HG03520 (cell line): ENCODE results near the gene RNF121.

Experiments used
- ATAC-seq: cut with Tn5 transposase; IDR thresholded peaks from one replicate; pipeline ENCODE4 v1.9.1; 2021; ENCODE audit warnings: mild to moderate bottlenecking, moderate library complexity; ENCODE audit not compliant: unreplicated experiment

The RNF121 gene

GRCh38 chr11:71934213-71934612 is 5.4 kb downstream of the RNF121 start:
- no peak for ATAC-seq

GRCh38 chr11:71935338-71935925 is 6.6 kb downstream of the RNF121 start:
- ATAC-seq = no peak

- ATAC-seq = no peak
Observed at GRCh38 chr11:71936825-71937224, 8.0 kb downstream of the RNF121 start.

- ATAC-seq = no peak
Observed at GRCh38 chr11:71937826-71938225, 9.0 kb downstream of the RNF121 start.

GRCh38 chr11:71940561-71941219 is 11.8 kb downstream of the RNF121 start:
- ATAC-seq = no peak

GRCh38 chr11:71946144-71946571 is 17.3 kb downstream of the RNF121 start:
- no peak for ATAC-seq

GRCh38 chr11:71947498-71947897 is 18.7 kb downstream of the RNF121 start:
- no peak for ATAC-seq

- no peak for ATAC-seq
Observed at GRCh38 chr11:71948314-71949027, 19.6 kb downstream of the RNF121 start.

GRCh38 chr11:71949034-71949433 is 20.2 kb downstream of the RNF121 start:
- ATAC-seq = no peak

GRCh38 chr11:71951741-71952310 is 23.0 kb downstream of the RNF121 start:
- no peak for ATAC-seq

GRCh38 chr11:71955898-71956456 is 27.1 kb downstream of the RNF121 start:
- no peak for ATAC-seq

- no peak for ATAC-seq
Observed at GRCh38 chr11:71962428-71963038, 33.7 kb downstream of the RNF121 start.

- no peak for ATAC-seq
Observed at GRCh38 chr11:71963468-71963867, 34.6 kb downstream of the RNF121 start.

- ATAC-seq = no peak
Observed at GRCh38 chr11:71964641-71965040, 35.8 kb downstream of the RNF121 start.

- no peak for ATAC-seq
Observed at GRCh38 chr11:71971680-71972079, 42.8 kb downstream of the RNF121 start.

- no peak for ATAC-seq
Observed at GRCh38 chr11:71976551-71976950, 47.7 kb downstream of the RNF121 start.

- no peak for ATAC-seq
Observed at GRCh38 chr11:71977090-71977489, 48.2 kb downstream of the RNF121 start.

- no peak for ATAC-seq
Observed at GRCh38 chr11:71977743-71978418, 49.0 kb downstream of the RNF121 start.

GRCh38 chr11:71979094-71979493 is 50.2 kb downstream of the RNF121 start:
- no peak for ATAC-seq

GRCh38 chr11:71979602-71980001 is 50.8 kb downstream of the RNF121 start:
- ATAC-seq = no peak

- ATAC-seq = no peak
Observed at GRCh38 chr11:71986131-71986530, 57.3 kb downstream of the RNF121 start.
